H54 (cell line): ENCODE data around the gene ZNF566.
"Not testable (repeated sequence)": the region's sequence is repeated elsewhere in the genome, so short reads cannot be mapped to it uniquely, and the experiment has no call there.

ENCODE experiments used
- DNase-seq: peaks from one replicate; pipeline ENCODE4 v3.0.0; 2011; ENCODE audit warnings: low spot score, mixed read lengths; ENCODE audit not compliant: insufficient read length
- FAIRE-seq: peaks from 3 replicates; lab custom pipeline; 2011; peaks lifted over from hg19 to GRCh38; lab: Jason Lieb, UNC
- POLR2A ChIP-seq: IDR thresholded peaks from 2 replicates; pipeline ENCODE4 v1.6.1; 2011; ENCODE audit warnings: low read depth, mild to moderate bottlenecking, low read length

The ZNF566 gene

GRCh38 chr19:36489118-36489919 lies at the start of gene ZNF566:
ZNF566 (minus strand) TSS chr19:36489561; CDS start chr19:36476557, 13,004 bp downstream.
- TF ChIP-seq POLR2A = peak; percentile 53

GRCh38 chr19:36528921-36529518 lies 39.7 kb upstream of the ZNF566 start:
- no peak for TF ChIP-seq POLR2A
- peak; percentile 15 for FAIRE-seq
- no peak for DNase-seq

More at GRCh38 chr19:36489118-36489919, at the start of gene ZNF566:
- peak; percentile 98 for DNase-seq
- peak; percentile 55 for FAIRE-seq

DNA sequence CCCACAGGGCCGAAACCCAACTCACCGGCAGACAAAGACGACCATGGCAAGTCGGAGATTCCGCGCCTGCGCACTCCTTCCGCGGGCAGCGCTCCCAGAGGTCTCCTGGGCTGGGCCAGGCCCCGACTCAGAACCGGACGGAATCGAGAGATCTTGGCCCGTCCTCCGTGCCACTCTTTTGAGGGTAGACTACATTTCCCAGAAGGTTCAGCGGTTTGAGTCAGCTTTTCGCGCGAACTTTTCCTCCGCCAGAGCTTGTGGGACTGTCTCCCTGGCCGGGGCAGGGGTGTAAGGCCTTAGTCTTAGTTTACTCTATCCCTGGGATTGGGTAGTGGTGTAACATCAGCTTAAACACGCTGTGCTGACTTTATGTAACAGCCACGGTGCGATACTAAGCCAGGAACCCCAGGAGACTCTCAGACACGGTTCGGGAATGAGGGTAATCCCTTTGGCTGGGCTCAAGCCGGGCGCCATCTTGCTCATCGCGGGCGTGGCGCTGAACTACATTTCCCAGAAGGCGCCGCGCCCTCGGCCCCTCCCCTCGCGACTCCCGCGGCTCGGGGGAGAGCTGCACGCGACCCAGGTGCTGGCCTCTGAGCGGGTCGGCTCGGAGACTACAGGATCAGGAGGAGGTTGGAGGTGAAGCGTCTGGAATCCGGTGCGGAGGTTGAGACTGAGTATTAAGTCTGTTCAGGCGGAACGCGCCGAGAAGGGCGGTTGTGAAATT lies 39.0 kb upstream of the ZNF566 start, which contains the start of gene ZNF260:
TSS of gene ZNF260 (minus strand) at position 78 of the 727 bp plus-strand sequence. CDS start 13,033 bp downstream, outside the sequence.
- DNase-seq (peak; percentile 88), FAIRE-seq (peak; percentile 89)
- peak; percentile 75 for TF ChIP-seq POLR2A

- TF ChIP-seq POLR2A = no peak
- FAIRE-seq (no peak), DNase-seq (no peak)
Measured at GRCh38 chr19:36527873-36528193, 38.5 kb upstream of the ZNF566 start.

GRCh38 chr19:36527341-36527740 lies 38.0 kb upstream of the ZNF566 start:
- DNase-seq = no peak
- FAIRE-seq = no peak
- no peak for TF ChIP-seq POLR2A

DNA sequence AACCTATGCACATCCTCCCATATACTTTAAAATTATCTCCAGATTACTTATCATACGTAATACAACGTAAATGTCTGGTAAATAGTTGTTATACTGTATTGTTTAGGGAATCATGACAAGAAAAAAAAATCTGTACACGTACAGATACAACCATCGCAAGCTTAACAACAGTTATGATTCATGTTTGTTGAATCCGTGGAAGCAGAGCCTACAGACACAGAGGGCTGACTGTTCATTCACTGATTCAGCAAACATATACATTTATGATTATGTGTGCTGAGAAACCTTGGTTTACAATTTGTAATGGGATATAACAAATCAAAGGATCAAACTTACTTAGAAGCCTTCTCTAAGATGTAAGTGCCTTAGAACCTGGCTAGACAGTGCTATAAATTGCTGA lies 37.2 kb upstream of the ZNF566 start:
- DNase-seq (no peak), FAIRE-seq (no peak)
- TF ChIP-seq POLR2A = no peak

- no peak for TF ChIP-seq POLR2A
- DNase-seq (no peak), FAIRE-seq (no peak)
Measured at GRCh38 chr19:36524617-36525016, 35.3 kb upstream of the ZNF566 start.

- DNase-seq (no peak), FAIRE-seq (peak; percentile 81)
- TF ChIP-seq POLR2A = no peak
Measured at GRCh38 chr19:36514012-36514612, 24.8 kb upstream of the ZNF566 start.

DNA sequence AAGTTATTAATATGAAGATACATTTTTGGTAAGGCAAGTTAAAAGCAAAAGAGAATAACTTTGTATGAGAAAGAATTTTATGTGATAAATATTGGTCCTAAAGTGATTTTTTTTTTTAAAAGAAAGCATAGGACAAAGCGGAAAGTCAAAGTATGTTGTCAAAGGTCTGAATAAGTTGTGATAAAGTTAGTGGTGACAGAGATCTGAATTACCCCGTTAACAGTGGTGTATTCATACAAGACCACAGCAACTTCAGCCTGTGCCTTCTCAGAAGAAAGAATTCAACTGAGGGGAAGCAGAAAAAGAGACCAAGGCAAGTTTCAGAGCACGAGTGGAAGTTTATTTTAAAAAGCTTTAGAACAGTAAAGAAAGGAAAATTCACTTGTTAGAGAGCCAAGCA lies 19.0 kb upstream of the ZNF566 start:
- FAIRE-seq (no peak), DNase-seq (no peak)
- TF ChIP-seq POLR2A = no peak

DNA sequence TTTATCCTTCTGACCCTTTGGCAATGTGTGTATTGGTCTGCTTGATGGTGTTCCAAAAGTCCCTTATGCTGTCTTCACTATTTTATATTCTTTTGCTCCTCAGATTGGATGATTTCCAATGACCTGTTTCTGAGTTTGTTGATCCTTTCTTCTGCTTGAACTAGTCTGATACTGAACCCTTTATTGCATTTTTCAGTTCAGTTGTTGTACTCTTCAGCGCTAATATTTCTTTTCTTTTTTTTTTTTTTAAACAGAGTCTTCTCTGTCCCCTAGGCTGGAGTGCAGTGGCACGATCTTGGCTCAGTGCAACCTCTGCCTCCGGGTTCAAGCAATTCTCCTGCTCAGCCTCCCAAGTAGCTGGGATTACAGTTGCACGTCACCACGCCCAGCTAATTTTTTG lies 12.6 kb upstream of the ZNF566 start:
- TF ChIP-seq POLR2A = no peak
- FAIRE-seq (no peak), DNase-seq (no peak)

DNA sequence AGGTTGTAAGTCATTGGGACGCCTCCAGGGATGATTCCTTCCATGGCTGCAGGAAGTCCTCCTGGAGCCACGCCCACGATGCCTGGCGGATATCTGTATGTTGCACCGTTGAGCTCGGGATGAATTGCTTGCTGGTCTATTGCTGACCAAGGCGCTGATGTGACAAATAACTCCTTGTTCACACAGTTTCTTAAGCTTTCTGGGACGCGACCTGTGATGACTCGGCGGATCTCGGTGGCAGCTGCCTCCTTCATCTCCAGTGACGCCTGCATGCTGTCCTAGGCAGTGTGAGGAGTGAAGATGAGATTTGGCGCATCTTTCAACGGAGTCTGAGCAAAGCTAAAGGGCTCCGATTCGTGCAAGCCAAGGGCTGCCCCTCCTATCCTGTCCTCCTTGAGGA lies 7.6 kb upstream of the ZNF566 start:
- FAIRE-seq (no peak), DNase-seq (no peak)
- TF ChIP-seq POLR2A = no peak

DNA sequence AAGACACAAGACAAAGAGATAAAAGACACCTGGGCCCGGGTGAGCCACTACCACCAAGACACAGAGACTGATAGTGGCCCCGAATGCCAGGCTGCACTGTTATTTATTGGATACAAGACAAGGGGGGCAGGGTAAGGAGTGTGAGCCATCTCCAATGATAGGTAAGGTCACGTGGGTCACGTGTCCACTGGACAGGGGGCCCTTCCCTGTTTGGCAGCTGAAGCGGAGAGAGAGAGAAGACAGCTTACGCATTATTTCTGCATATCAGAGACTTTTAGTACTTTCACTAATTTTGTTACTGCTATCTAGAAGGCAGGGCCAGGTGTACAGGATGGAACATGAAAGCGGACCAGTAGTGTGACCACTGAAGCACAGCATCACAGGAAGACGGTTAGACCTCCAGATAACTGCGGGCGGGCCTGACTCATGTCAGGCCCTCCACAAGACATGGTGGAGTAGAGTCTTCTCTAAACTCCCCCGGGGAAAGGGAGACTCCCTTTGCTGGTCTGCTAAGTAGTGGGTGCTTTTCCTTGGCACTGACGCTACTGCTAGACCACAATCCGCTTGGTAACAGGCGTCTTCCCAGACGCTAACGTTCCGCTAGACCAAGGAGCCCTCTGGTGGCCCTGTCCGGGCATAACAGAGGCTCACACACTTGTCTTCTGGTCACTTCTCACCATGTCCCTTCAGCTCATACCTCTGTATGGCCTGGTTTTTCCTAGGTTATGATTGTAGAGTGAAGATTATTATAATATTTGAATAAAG lies 3.5 kb upstream of the ZNF566 start:
- not testable (repeated sequence) for FAIRE-seq, DNase-seq

DNA sequence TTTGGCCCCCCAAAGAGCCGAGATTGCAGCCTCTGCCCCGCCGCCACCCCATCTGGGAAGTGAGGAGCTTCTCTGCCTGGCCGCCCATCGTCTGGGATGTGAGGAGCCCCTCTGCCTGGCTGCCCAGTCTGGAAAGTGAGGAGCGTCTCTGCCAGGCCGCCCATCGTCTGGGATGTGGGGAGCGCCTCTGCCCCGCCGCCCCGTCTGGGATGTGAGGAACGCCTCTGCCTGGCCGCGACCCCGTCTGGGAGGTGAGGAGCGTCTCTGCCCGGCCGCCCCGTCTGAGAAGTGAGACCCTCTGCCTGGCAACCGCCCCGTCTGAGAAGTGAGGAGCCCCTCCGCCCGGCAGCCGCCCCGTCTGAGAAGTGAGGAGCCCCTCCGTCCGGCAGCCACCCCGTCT lies 1.5 kb upstream of the ZNF566 start:
- FAIRE-seq, DNase-seq: not testable (repeated sequence)

DNA sequence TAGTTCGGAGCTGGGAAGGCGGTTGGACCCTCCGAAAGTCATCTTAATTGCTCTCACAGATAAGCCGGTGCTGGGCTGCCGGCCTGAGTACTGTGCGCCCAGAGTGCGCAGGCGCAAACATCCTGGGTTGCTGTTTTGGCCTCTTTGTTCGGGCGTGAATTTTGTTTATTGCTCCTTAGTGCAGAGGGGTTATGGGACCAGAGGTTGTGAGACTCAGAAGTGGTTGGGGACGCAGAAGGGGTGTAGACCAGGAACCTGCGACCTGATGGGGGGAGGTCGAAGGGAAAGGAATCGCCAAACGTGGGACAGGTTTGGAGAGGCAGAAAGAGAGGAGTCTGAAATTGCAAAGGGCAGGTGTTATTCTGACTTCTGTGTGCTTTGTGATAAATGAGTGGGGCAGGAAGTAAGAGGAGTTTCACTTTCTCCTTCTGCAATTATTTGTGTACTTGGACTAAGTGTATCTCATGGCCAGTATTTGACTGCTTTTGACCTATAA lies 607 bp upstream of the ZNF566 start:
- DNase-seq (peak; percentile 90), FAIRE-seq (peak; percentile 33)
- no peak for TF ChIP-seq POLR2A
